GM12878 (cell line): ENCODE results near the gene TRAF5.

Experiments used
- CHD1 ChIP-seq: IDR thresholded peaks from 2 replicates; pipeline ENCODE4 v1.6.1; 2012; ENCODE audit warnings: low read depth, low read length, improper control_type of control experiment
- CREM ChIP-seq: IDR thresholded peaks from 2 replicates; pipeline ENCODE4 v1.6.1; 2014; ENCODE audit warnings: antibody characterized with exemption, low read depth
- CTCF ChIP-seq, 3 experiments: IDR thresholded peaks in 2 of 3; conservative IDR thresholded peaks in 1 of 3; 2 replicates each; pipeline ENCODE4 v1.5.1; 2011; ENCODE audit warnings: low read depth in 3 of 3, low read length in 3 of 3, mild to moderate bottlenecking in 3 of 3, control low read depth in 2 of 3, moderate library complexity in 2 of 3, inconsistent platforms in 1 of 3, mixed read lengths in 1 of 3; ENCODE audit not compliant: control insufficient read depth in 2 of 3, insufficient read depth in 1 of 3; ENCODE audit errors: extremely low read depth in 1 of 3
- EGR1 ChIP-seq, 2 experiments: IDR thresholded peaks; 1 replicate in 1 of 2; 2 replicates in 1 of 2; pipeline ENCODE4 v1.6.1; 2011 to 2012; ENCODE audit warnings: low read depth in 2 of 2, low read length in 2 of 2, borderline replicate concordance in 1 of 2, mild to moderate bottlenecking in 1 of 2, moderate library complexity in 1 of 2
- HDAC2 ChIP-seq: fragments of 200-600 bp; sonication (generic); IDR thresholded peaks from 2 replicates; pipeline ENCODE4 v1.6.1; 2017
- KLF5 ChIP-seq: fragments of 450-650 bp; IDR thresholded peaks from 2 replicates; pipeline ENCODE4 v1.6.1; 2014; ENCODE audit warnings: mild to moderate bottlenecking; ENCODE audit not compliant: partially characterized antibody
- MAX ChIP-seq: IDR thresholded peaks from 2 replicates; pipeline ENCODE4 v1.6.1; 2012; ENCODE audit warnings: low read depth, low read length, improper control_type of control experiment
- MYC ChIP-seq: IDR thresholded peaks from 2 replicates; pipeline ENCODE4 v1.6.1; 2011; ENCODE audit warnings: mild to moderate bottlenecking, low read length, moderate library complexity, inconsistent platforms; ENCODE audit not compliant: insufficient read depth, insufficient replicate concordance, insufficient read length, severe bottlenecking
- POLR2AphosphoS5 ChIP-seq: IDR thresholded peaks from 2 replicates; pipeline ENCODE4 v1.6.1; 2011; ENCODE audit warnings: mild to moderate bottlenecking, low read length, inconsistent platforms
- RB1 ChIP-seq: fragments of 450-650 bp; formaldehyde crosslinking; IDR thresholded peaks from 2 replicates; pipeline ENCODE4 v1.6.1; 2017; ENCODE audit warnings: mild to moderate bottlenecking, borderline replicate concordance
- ZBTB40 ChIP-seq: fragments of 450-650 bp; IDR thresholded peaks from 2 replicates; pipeline ENCODE4 v1.6.1; 2016; ENCODE audit warnings: mild to moderate bottlenecking, moderate library complexity, borderline replicate concordance
- ZNF274 ChIP-seq: IDR thresholded peaks from one replicate; pipeline ENCODE4 v1.8.0; 2011; ENCODE audit not compliant: insufficient read length, insufficient read depth
- TF ChIP-seq, protein P1 (sequence below): fragments of 450-650 bp; IDR thresholded peaks from 2 replicates; pipeline ENCODE4 v1.6.1; 2017; ENCODE audit warnings: mild to moderate bottlenecking

- TF ChIP-seq HDAC2 (no peak), CTCF (IDR thresholded peaks at IDR 0.05 in 2 of 3, conservative IDR thresholded peaks at IDR 0.05 in 1 of 3; ENCODE audit: control insufficient read depth in 2 of 3, extremely low read depth in 1 of 3, insufficient read depth in 1 of 3, low read depth in 3 of 3, low read length in 3 of 3) (no peak), POLR2AphosphoS5 (no peak), MAX (no peak), ZNF274 (no peak), ZBTB40 (no peak), CREM (no peak), EGR1 (IDR thresholded peaks at IDR 0.05; ENCODE audit: borderline replicate concordance in 1 of 2, low read depth in 2 of 2, low read length in 2 of 2) (no peak), RB1 (no peak), CHD1 (no peak), MYC (no peak), KLF5 (no peak)
- TF ChIP-seq, protein P1, sequence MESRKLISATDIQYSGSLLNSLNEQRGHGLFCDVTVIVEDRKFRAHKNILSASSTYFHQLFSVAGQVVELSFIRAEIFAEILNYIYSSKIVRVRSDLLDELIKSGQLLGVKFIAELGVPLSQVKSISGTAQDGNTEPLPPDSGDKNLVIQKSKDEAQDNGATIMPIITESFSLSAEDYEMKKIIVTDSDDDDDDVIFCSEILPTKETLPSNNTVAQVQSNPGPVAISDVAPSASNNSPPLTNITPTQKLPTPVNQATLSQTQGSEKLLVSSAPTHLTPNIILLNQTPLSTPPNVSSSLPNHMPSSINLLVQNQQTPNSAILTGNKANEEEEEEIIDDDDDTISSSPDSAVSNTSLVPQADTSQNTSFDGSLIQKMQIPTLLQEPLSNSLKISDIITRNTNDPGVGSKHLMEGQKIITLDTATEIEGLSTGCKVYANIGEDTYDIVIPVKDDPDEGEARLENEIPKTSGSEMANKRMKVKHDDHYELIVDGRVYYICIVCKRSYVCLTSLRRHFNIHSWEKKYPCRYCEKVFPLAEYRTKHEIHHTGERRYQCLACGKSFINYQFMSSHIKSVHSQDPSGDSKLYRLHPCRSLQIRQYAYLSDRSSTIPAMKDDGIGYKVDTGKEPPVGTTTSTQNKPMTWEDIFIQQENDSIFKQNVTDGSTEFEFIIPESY, result no peak
Measured at GRCh38 chr1:211384524-211384923, 57.9 kb downstream of the TRAF5 start.
